ENCODE measurements around the gene CMTM2.

DNA sequence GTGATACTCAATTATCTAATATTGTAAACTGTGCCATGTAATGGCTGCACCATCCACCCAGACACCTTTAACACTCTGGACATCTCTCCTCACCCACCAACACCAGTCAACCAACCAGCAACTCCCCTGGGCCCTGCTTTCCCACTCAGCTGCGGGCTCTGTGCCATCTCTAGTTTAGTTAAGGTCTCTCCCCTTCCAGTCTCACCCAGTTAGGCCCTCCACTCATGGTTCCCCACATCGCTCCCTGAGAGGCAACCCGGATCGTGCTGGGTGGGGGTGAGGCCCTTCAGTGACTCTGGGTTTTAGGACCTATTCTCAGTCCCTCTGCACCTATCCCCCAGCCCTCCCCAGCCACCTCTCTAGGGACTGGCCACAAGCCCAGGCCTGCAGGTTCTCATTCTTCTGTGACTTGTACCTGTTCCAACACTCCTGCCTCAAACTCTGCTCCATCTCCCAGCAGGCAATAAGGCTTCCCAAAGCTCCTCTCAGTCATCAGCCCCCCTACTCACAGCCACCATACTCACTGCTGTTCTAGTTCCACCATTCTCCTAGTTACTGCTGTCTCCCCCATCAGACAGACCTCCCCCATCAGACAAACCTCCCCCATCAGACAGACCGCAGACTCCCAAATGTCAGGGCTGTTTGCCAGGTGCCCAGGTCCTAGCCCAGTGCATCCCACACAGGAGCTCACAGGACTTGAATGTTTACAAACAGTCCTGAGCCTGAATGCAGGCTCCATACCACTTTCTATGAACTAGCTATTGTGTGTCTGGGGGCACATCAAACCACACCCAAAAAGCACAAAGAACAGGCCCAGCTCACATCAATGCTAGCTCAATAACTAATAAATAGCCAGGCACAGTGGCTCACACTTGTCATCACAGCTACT, 31.9 kb upstream of the CMTM2 start:
- TF ChIP-seq, protein P1, sequence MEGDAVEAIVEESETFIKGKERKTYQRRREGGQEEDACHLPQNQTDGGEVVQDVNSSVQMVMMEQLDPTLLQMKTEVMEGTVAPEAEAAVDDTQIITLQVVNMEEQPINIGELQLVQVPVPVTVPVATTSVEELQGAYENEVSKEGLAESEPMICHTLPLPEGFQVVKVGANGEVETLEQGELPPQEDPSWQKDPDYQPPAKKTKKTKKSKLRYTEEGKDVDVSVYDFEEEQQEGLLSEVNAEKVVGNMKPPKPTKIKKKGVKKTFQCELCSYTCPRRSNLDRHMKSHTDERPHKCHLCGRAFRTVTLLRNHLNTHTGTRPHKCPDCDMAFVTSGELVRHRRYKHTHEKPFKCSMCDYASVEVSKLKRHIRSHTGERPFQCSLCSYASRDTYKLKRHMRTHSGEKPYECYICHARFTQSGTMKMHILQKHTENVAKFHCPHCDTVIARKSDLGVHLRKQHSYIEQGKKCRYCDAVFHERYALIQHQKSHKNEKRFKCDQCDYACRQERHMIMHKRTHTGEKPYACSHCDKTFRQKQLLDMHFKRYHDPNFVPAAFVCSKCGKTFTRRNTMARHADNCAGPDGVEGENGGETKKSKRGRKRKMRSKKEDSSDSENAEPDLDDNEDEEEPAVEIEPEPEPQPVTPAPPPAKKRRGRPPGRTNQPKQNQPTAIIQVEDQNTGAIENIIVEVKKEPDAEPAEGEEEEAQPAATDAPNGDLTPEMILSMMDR (conservative IDR thresholded peaks at IDR 0.05; ENCODE audit: low read length) = no peak
- no peak for TF ChIP-seq EZH2phosphoT487 (IDR thresholded peaks at IDR 0.05; ENCODE audit: borderline replicate concordance)

Data from Loucy (cell line).